CD14-positive monocyte (primary cell): ENCODE measurements around the gene FAM89A. TPM values are rescaled to one million over a fixed set of nuclear protein-coding genes. Genes with fewer than 3 reads are reported as not detected.

ENCODE experiments used
- DNase-seq, 3 donors: peaks; one replicate each; pipeline ENCODE4 v3.0.0-alpha.2; 2011 to 2022
- H2AFZ ChIP-seq: 2 replicates; pipeline ENCODE4 v1.6.0; 2012; ENCODE audit warnings: mild to moderate bottlenecking, low read depth, low read length, inconsistent platforms; ENCODE audit not compliant: insufficient read depth, poor library complexity, severe bottlenecking
- H3K27ac ChIP-seq, 2 donors: 1 replicate in 1 of 2; 2 replicates in 1 of 2; pipeline ENCODE4 v1.5.1; 2012 to 2013; ENCODE audit warnings: low read length in 2 of 2, control low read depth in 1 of 2, inconsistent platforms in 1 of 2, low read depth in 1 of 2, mild to moderate bottlenecking in 1 of 2
- H3K27me3 ChIP-seq, 2 donors: one replicate each; pipeline versions ENCODE4 v1.6.0 to v1.6.1; 2011 to 2013; ENCODE audit warnings: low read length in 2 of 2; ENCODE audit not compliant: control insufficient read depth in 2 of 2, insufficient read depth in 2 of 2
- H3K36me3 ChIP-seq, 2 donors: replicated peaks in 1 of 2; 1 replicate in 1 of 2; 2 replicates in 1 of 2; pipeline versions ENCODE4 v1.5.1 to v1.6.1; 2012 to 2013; ENCODE audit warnings: low read length in 2 of 2, control low read depth in 1 of 2, inconsistent platforms in 1 of 2, mild to moderate bottlenecking in 1 of 2; ENCODE audit not compliant: insufficient read depth in 2 of 2, control insufficient read depth in 1 of 2
- H3K4me1 ChIP-seq, 2 donors: 1 replicate in 1 of 2; 2 replicates in 1 of 2; pipeline versions ENCODE4 v1.5.1 to v1.6.1; 2012 to 2013; ENCODE audit warnings: low read length in 2 of 2, control low read depth in 1 of 2, inconsistent platforms in 1 of 2, mild to moderate bottlenecking in 1 of 2, moderate library complexity in 1 of 2; ENCODE audit not compliant: insufficient read depth in 2 of 2, control insufficient read depth in 1 of 2
- H3K4me2 ChIP-seq: replicated peaks from 2 replicates; pipeline ENCODE3; 2012; ENCODE audit warnings: low read length, moderate library complexity, mild to moderate bottlenecking; ENCODE audit not compliant: poor library complexity, severe bottlenecking; ENCODE audit errors: extremely low read depth
- H3K4me3 ChIP-seq, 3 experiments: fragments of 200-600 bp in 1 of 3; sonication (generic) in 1 of 3; replicated peaks in 1 of 3; 1 replicate in 2 of 3; 2 replicates in 1 of 3; pipeline ENCODE4 v1.5.1; 2011 to 2013; ENCODE audit warnings: low read length in 3 of 3, mild to moderate bottlenecking in 3 of 3, control low read depth in 2 of 3, low read depth in 2 of 3, inconsistent platforms in 1 of 3, moderate library complexity in 1 of 3
- H3K79me2 ChIP-seq: 2 replicates; pipeline ENCODE4 v1.6.0; 2012; ENCODE audit warnings: mild to moderate bottlenecking, control low read depth, inconsistent platforms, low read length, moderate library complexity; ENCODE audit not compliant: insufficient read depth
- H3K9ac ChIP-seq: 2 replicates; pipeline ENCODE4 v1.6.0; 2017; ENCODE audit warnings: low read length, mild to moderate bottlenecking; ENCODE audit not compliant: insufficient read depth, poor library complexity, severe bottlenecking
- H3K9me3 ChIP-seq, 2 donors: replicated peaks in 1 of 2; 1 replicate in 1 of 2; 2 replicates in 1 of 2; pipeline versions ENCODE4 v1.5.1 to v1.6.1; 2012 to 2013; ENCODE audit warnings: low read length in 2 of 2, control low read depth in 1 of 2; ENCODE audit not compliant: control insufficient read depth in 1 of 2, insufficient read depth in 1 of 2
- H4K20me1 ChIP-seq: 2 replicates; pipeline ENCODE4 v1.6.0; 2012; ENCODE audit warnings: mild to moderate bottlenecking, low read length, control low read depth, moderate library complexity; ENCODE audit not compliant: insufficient read depth
- H3K27ac Mint-ChIP-seq, 7 donors: one replicate each; pipeline ENCODE4 v1.8.0; 2020; ENCODE audit warnings: mild to moderate bottlenecking in 7 of 7, mixed read lengths in 7 of 7, moderate library complexity in 6 of 7, inconsistent platforms in 2 of 7
- H3K27me3 Mint-ChIP-seq, 3 donors: one replicate each; pipeline ENCODE4 v1.8.0; 2021 to 2022; ENCODE audit warnings: low read depth in 3 of 3, mild to moderate bottlenecking in 3 of 3, mixed read lengths in 3 of 3, moderate library complexity in 3 of 3, inconsistent platforms in 1 of 3
- H3K36me3 Mint-ChIP-seq, 2 donors: one replicate each; pipeline ENCODE4 v1.8.0; 2020; ENCODE audit warnings: mixed read lengths in 2 of 2, inconsistent platforms in 1 of 2, mild to moderate bottlenecking in 1 of 2
- H3K4me1 Mint-ChIP-seq: one replicate; pipeline ENCODE4 v1.8.0; 2020; ENCODE audit warnings: mild to moderate bottlenecking, mixed read lengths
- H3K4me3 Mint-ChIP-seq, 2 donors: one replicate each; pipeline ENCODE4 v1.8.0; 2020; ENCODE audit warnings: mild to moderate bottlenecking in 2 of 2, mixed read lengths in 2 of 2, moderate library complexity in 1 of 2
- H3K9me3 Mint-ChIP-seq, 7 donors: one replicate each; pipeline ENCODE4 v1.8.0; 2020 to 2022; ENCODE audit warnings: mixed read lengths in 7 of 7, mild to moderate bottlenecking in 6 of 7, moderate library complexity in 6 of 7, inconsistent platforms in 2 of 7
- WGBS: methylation state at CpG from one replicate; pipeline ENCODE4 v1.1.5; 2013; ENCODE audit warnings: missing lambda C conversion rate; ENCODE audit not compliant: insufficient coverage; 5-methylcytosine and 5-hydroxymethylcytosine counted together
- intact Hi-C, 2 donors: fragments of 100-400 bp; cut with micrococcal nuclease; formaldehyde crosslinking; loops; one replicate each; pipeline versions ENCODE4 v1.15.0 to v1.15.1; 2023
- polyA plus RNA-seq, 3 donors: library from polyadenylated mRNA; depleted of rRNA in 1 of 3; unstranded in 2 of 3; stranded (reverse) in 1 of 3; fragments of 300-500 nt in 2 of 3; fragments of >200 nt in 1 of 3; fragmentation: Illumina TruSeq in 2 of 3; gene quantifications; 1 replicate in 2 of 3; 2 replicates in 1 of 3; pipeline ENCODE4 v1.2.3, GENCODE V29; 2012 to 2021
- TF ChIP-seq, protein P1 (sequence below): fragments of 200-600 bp; IDR thresholded peaks from one replicate; pipeline ENCODE4 v1.8.0; 2022; ENCODE audit warnings: antibody characterized with exemption, mild to moderate bottlenecking

The FAM89A gene
- polyA plus RNA-seq, 3 donors: 2.0 to 11.7 (median 4.4) TPM

GRCh38 chr1:231063331-231063730 is 23.3 kb upstream of the FAM89A start:
- Mint-ChIP-seq H3K27me3 (peaks cover 4 to 15% (median 9%) of the 10 kb centered on the region in 3 donors), H3K9me3 (peaks cover 0 to 6% (median 3%) of the 10 kb centered on the region in 7 donors)
- no peaks in the 10 kb centered on the region for H3K79me2 ChIP-seq

GRCh38 chr1:231062500-231063270 is 22.6 kb upstream of the FAM89A start:
- Histone ChIP-seq H3K4me1 (no peaks in the 10 kb centered on the region), H3K4me2 (no peak overlapping the region), H3K27ac (no peak overlapping the region), H3K36me3 (no peaks in the 10 kb centered on the region), H3K9me3 (no peaks in the 10 kb centered on the region), H3K27me3 (no peaks in the 10 kb centered on the region), H3K4me3 (no peak overlapping the region), H4K20me1 (no peaks in the 10 kb centered on the region), H2AFZ (no peak overlapping the region), H3K79me2 (no peaks in the 10 kb centered on the region), H3K9ac (no peak overlapping the region)
- WGBS: 100% methylated on average over 1 of the region's 11 CpGs
- H3K4me3 Mint-ChIP-seq: no peak overlapping the region
- no peak overlapping the region for H3K27ac Mint-ChIP-seq
- no peaks in the 10 kb centered on the region for H3K4me1 Mint-ChIP-seq
- intact Hi-C loops: no loop called here
- H3K9me3 Mint-ChIP-seq: peaks cover 0 to 6% (median 2%) of the 10 kb centered on the region in 7 donors
- TF ChIP-seq, protein P1, sequence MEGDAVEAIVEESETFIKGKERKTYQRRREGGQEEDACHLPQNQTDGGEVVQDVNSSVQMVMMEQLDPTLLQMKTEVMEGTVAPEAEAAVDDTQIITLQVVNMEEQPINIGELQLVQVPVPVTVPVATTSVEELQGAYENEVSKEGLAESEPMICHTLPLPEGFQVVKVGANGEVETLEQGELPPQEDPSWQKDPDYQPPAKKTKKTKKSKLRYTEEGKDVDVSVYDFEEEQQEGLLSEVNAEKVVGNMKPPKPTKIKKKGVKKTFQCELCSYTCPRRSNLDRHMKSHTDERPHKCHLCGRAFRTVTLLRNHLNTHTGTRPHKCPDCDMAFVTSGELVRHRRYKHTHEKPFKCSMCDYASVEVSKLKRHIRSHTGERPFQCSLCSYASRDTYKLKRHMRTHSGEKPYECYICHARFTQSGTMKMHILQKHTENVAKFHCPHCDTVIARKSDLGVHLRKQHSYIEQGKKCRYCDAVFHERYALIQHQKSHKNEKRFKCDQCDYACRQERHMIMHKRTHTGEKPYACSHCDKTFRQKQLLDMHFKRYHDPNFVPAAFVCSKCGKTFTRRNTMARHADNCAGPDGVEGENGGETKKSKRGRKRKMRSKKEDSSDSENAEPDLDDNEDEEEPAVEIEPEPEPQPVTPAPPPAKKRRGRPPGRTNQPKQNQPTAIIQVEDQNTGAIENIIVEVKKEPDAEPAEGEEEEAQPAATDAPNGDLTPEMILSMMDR: no peak
- peaks cover 7 to 16% (median 9%) of the 10 kb centered on the region in 3 donors for H3K27me3 Mint-ChIP-seq
- no peak for DNase-seq
- no peaks in the 10 kb centered on the region for H3K36me3 Mint-ChIP-seq

More at GRCh38 chr1:231063331-231063730, 23.3 kb upstream of the FAM89A start:
- Histone ChIP-seq H2AFZ (no peak overlapping the region), H3K4me2 (no peak overlapping the region), H3K27ac (no peak overlapping the region), H4K20me1 (no peaks in the 10 kb centered on the region), H3K4me1 (no peaks in the 10 kb centered on the region), H3K27me3 (no peaks in the 10 kb centered on the region), H3K36me3 (no peaks in the 10 kb centered on the region), H3K4me3 (no peak overlapping the region), H3K9ac (no peak overlapping the region), H3K9me3 (no peaks in the 10 kb centered on the region)
- TF ChIP-seq, protein P1: no peak
- Mint-ChIP-seq H3K4me3 (no peak overlapping the region), H3K4me1 (no peaks in the 10 kb centered on the region), H3K27ac (no peak overlapping the region), H3K36me3 (no peaks in the 10 kb centered on the region)
- DNase-seq: no peak
- intact Hi-C loops: no loop called here
- WGBS: 100% methylated on average over 1 of the region's 6 CpGs
